Measurements from ENCODE around the gene CNTROB.

GRCh38 chr17:7916385-7916682, 15.7 kb upstream of the CNTROB start:
- TF ChIP-seq POLR2A (IDR thresholded peaks at IDR 0.05) (no peak), CTCF (IDR thresholded peaks at IDR 0.05) (no peak)
